H1 (cell line): ENCODE data around the gene CTNNA3. TPM values are rescaled to one million over a fixed set of nuclear protein-coding genes. Genes with fewer than 3 reads are reported as not detected.

Source experiments
- polyA plus RNA-seq, 7 experiments: library from polyadenylated mRNA; depleted of rRNA in 3 of 7; stranded (reverse) in 5 of 7; unstranded in 2 of 7; fragments of >200 nt in 5 of 7; fragments of 200-250 nt in 2 of 7; gene quantifications; 1 replicate in 5 of 7; 2 replicates in 1 of 7; 4 replicates in 1 of 7; pipeline versions ENCODE4 v1.2.1 to v1.2.3, GENCODE V29; 2011 to 2013; ENCODE audit warnings: missing spikeins in 2 of 7, mixed read lengths in 2 of 7
- total RNA-seq: library from RNA; stranded (reverse); fragmentation: NEBNext Ultra II Directional; extraction: Animal tissue kit (Norgen Biotek cat#: 25700); gene quantifications from 2 replicates; pipeline ENCODE4 v1.2.1, GENCODE V29; 2021
- TF ChIP-seq, protein P1 (sequence below): fragments of 300-600 bp; sonication (generic); IDR thresholded peaks from 2 replicates; pipeline ENCODE4 v1.7.1; 2012; ENCODE audit warnings: low read length, moderate library complexity, mild to moderate bottlenecking, inconsistent platforms; ENCODE audit not compliant: insufficient replicate concordance

Gene CTNNA3
- total and polyA plus RNA-seq, 2 of the 8 experiments (the other 6 are each of a cell fraction or from before 2014, with no cell fraction given), result 1.3 to 1.5 TPM

DNA sequence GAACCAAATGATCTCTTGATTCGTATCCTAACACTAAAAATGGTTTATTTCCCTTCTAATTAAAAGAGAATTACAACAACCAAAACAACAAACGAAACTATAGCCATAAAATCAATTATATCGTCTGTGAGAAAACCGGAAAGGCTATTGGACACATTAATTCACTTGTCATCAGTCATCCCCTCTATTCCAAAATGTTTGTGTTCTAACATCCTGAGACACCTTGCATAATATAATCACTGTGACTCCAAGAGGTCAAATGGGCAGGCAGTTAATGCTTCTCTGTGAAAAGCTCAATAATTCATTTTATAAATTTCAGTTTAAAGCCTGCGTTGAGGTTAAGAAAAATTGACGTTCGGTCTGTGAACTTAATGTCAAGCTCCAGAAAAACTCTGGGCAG is 770.6 kb downstream of the CTNNA3 start (continued):
- TF ChIP-seq, protein P1, sequence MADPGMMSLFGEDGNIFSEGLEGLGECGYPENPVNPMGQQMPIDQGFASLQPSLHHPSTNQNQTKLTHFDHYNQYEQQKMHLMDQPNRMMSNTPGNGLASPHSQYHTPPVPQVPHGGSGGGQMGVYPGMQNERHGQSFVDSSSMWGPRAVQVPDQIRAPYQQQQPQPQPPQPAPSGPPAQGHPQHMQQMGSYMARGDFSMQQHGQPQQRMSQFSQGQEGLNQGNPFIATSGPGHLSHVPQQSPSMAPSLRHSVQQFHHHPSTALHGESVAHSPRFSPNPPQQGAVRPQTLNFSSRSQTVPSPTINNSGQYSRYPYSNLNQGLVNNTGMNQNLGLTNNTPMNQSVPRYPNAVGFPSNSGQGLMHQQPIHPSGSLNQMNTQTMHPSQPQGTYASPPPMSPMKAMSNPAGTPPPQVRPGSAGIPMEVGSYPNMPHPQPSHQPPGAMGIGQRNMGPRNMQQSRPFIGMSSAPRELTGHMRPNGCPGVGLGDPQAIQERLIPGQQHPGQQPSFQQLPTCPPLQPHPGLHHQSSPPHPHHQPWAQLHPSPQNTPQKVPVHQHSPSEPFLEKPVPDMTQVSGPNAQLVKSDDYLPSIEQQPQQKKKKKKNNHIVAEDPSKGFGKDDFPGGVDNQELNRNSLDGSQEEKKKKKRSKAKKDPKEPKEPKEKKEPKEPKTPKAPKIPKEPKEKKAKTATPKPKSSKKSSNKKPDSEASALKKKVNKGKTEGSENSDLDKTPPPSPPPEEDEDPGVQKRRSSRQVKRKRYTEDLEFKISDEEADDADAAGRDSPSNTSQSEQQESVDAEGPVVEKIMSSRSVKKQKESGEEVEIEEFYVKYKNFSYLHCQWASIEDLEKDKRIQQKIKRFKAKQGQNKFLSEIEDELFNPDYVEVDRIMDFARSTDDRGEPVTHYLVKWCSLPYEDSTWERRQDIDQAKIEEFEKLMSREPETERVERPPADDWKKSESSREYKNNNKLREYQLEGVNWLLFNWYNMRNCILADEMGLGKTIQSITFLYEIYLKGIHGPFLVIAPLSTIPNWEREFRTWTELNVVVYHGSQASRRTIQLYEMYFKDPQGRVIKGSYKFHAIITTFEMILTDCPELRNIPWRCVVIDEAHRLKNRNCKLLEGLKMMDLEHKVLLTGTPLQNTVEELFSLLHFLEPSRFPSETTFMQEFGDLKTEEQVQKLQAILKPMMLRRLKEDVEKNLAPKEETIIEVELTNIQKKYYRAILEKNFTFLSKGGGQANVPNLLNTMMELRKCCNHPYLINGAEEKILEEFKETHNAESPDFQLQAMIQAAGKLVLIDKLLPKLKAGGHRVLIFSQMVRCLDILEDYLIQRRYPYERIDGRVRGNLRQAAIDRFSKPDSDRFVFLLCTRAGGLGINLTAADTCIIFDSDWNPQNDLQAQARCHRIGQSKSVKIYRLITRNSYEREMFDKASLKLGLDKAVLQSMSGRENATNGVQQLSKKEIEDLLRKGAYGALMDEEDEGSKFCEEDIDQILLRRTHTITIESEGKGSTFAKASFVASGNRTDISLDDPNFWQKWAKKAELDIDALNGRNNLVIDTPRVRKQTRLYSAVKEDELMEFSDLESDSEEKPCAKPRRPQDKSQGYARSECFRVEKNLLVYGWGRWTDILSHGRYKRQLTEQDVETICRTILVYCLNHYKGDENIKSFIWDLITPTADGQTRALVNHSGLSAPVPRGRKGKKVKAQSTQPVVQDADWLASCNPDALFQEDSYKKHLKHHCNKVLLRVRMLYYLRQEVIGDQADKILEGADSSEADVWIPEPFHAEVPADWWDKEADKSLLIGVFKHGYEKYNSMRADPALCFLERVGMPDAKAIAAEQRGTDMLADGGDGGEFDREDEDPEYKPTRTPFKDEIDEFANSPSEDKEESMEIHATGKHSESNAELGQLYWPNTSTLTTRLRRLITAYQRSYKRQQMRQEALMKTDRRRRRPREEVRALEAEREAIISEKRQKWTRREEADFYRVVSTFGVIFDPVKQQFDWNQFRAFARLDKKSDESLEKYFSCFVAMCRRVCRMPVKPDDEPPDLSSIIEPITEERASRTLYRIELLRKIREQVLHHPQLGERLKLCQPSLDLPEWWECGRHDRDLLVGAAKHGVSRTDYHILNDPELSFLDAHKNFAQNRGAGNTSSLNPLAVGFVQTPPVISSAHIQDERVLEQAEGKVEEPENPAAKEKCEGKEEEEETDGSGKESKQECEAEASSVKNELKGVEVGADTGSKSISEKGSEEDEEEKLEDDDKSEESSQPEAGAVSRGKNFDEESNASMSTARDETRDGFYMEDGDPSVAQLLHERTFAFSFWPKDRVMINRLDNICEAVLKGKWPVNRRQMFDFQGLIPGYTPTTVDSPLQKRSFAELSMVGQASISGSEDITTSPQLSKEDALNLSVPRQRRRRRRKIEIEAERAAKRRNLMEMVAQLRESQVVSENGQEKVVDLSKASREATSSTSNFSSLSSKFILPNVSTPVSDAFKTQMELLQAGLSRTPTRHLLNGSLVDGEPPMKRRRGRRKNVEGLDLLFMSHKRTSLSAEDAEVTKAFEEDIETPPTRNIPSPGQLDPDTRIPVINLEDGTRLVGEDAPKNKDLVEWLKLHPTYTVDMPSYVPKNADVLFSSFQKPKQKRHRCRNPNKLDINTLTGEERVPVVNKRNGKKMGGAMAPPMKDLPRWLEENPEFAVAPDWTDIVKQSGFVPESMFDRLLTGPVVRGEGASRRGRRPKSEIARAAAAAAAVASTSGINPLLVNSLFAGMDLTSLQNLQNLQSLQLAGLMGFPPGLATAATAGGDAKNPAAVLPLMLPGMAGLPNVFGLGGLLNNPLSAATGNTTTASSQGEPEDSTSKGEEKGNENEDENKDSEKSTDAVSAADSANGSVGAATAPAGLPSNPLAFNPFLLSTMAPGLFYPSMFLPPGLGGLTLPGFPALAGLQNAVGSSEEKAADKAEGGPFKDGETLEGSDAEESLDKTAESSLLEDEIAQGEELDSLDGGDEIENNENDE, result peak; percentile 8
